ENCODE results near the gene IFNGR2. TPM values are rescaled to one million over a fixed set of nuclear protein-coding genes. Genes with fewer than 3 reads are reported as not detected.
"Not testable (repeated sequence)": the region's sequence is repeated elsewhere in the genome, so short reads cannot be mapped to it uniquely, and the experiment has no call there.

Gene IFNGR2
- total and polyA plus RNA-seq, 7 experiments from 2014 or later = 9.1 to 80.5 (median 33.7) TPM

GRCh38 chr21:33377221-33377920, 25.8 kb upstream of the IFNGR2 start:
- DNase-seq (no peak), ATAC-seq (no peak)
- ChIA-PET POLR2A (interaction anchor here (0.6 to 2.3 kb wide), 8 partner anchors 7 to 188 kb away, joined by 3 to 15 read pairs (median 4); partner anchors contain the start of genes IFNAR1 and IFNGR2), CTCF (interaction anchor here (0.6 to 2.0 kb wide), 7 partner anchors 13 to 606 kb away, joined by 3 to 12 read pairs (median 3); partner anchors contain the start of gene PAXBP1)
- peaks cover 27 to 50% (median 38%) of the 10 kb centered on the region in 7 donors for H3K4me1 Mint-ChIP-seq
- Histone ChIP-seq H3K9me3 (ENCODE audit: control insufficient read depth in 2 of 3, low read length in 3 of 3) (no peaks in the 10 kb centered on the region), H3K36me3 (ENCODE audit: control insufficient read depth in 2 of 3, insufficient read depth in 3 of 3, low read length in 3 of 3) (no peaks in the 10 kb centered on the region), H3K4me1 (ENCODE audit: control insufficient read depth in 2 of 2, insufficient read depth in 2 of 2, low read length in 2 of 2) (peaks cover 17 to 30% of the 10 kb centered on the region in 2 donors), H3K27ac (ENCODE audit: low read depth, low read length) (no peak overlapping the region), H3K4me3 (ENCODE audit: low read length) (no peak overlapping the region), H3K27me3 (ENCODE audit: control insufficient read depth in 2 of 2, insufficient read depth in 2 of 2, low read length in 2 of 2) (peaks cover 0 to 6% of the 10 kb centered on the region in 2 donors)
- H3K4me3 Mint-ChIP-seq = no peak overlapping the region
- peaks cover 0 to 2% (median 0%) of the 10 kb centered on the region in 5 donors for H3K36me3 Mint-ChIP-seq
- H3K27me3 Mint-ChIP-seq = peaks cover 0 to 37% (median 4%) of the 10 kb centered on the region in 5 donors
- peaks cover 0 to 2% (median 0%) of the 10 kb centered on the region in 11 donors for H3K9me3 Mint-ChIP-seq
- H3K27ac Mint-ChIP-seq = peak overlapping the region in 2 of 9 donors; percentile 36
- intact Hi-C loops (cut with micrococcal nuclease) = no loop called here

DNA sequence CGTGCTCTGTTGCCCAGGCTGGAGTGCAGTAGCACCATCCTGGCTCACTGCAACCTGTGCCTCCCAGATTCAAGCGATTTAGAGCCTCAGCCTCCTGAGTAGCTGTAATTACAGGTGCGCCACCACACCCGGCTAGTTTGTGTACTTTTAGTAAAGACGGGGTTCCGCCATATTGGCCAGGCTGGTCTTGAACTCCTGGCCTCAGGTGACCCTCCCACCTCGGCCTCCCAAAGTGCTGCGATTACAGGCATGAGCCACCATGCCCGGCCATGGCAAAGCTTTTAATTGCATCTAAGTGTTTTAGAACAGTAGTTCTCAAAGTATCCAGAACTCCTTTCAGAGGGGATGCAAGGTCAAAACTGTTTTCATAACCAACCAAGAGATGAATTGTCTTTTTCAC, 25.1 kb upstream of the IFNGR2 start:
- CTCF ChIA-PET = interaction anchor here (0.6 to 1.2 kb wide), 4 partner anchors 12 to 607 kb away, joined by 3 to 5 read pairs (median 4); partner anchors contain the start of gene PAXBP1
- H3K9me3 ChIP-seq (ENCODE audit: control insufficient read depth in 2 of 3, low read length in 3 of 3) = no peaks in the 10 kb centered on the region
- no peak for ATAC-seq
- no peak for DNase-seq
- peak overlapping the region in 2 of 9 donors; percentile 34 to 91 for H3K27ac Mint-ChIP-seq
- no peak overlapping the region for H3K4me3 Mint-ChIP-seq
- peaks cover 32 to 57% (median 46%) of the 10 kb centered on the region in 7 donors for H3K4me1 Mint-ChIP-seq
- H3K36me3 ChIP-seq (ENCODE audit: control insufficient read depth in 2 of 3, insufficient read depth in 3 of 3, low read length in 3 of 3) = no peaks in the 10 kb centered on the region
- H3K9me3 Mint-ChIP-seq = peaks cover 0 to 2% (median 0%) of the 10 kb centered on the region in 11 donors
- peaks cover 0 to 2% (median 0%) of the 10 kb centered on the region in 5 donors for H3K36me3 Mint-ChIP-seq
- POLR2A ChIA-PET = interaction anchor here (0.6 to 1.5 kb wide), 5 partner anchors 16 to 53 kb away, joined by 3 to 15 read pairs (median 4); partner anchors contain the start of genes IFNAR1 and IFNGR2
- intact Hi-C loops (cut with micrococcal nuclease) = no loop called here
- H3K27me3 Mint-ChIP-seq = peaks cover 0 to 37% (median 4%) of the 10 kb centered on the region in 5 donors
- H3K4me1 ChIP-seq (ENCODE audit: control insufficient read depth in 2 of 2, insufficient read depth in 2 of 2, low read length in 2 of 2) = peaks cover 23 to 37% of the 10 kb centered on the region in 2 donors
- H3K27ac ChIP-seq (ENCODE audit: low read depth, low read length) = no peak overlapping the region
- H3K4me3 ChIP-seq (ENCODE audit: low read length) = no peak overlapping the region
- peaks cover 0 to 6% of the 10 kb centered on the region in 2 donors for H3K27me3 ChIP-seq (ENCODE audit: control insufficient read depth in 2 of 2, insufficient read depth in 2 of 2, low read length in 2 of 2)

GRCh38 chr21:33379934-33380333, 23.3 kb upstream of the IFNGR2 start:
- H3K36me3 Mint-ChIP-seq; H3K4me3 ChIP-seq (ENCODE audit: low read length); H3K9me3 Mint-ChIP-seq; H3K36me3 ChIP-seq (ENCODE audit: control insufficient read depth in 2 of 3, insufficient read depth in 3 of 3, low read length in 3 of 3); H3K9me3 ChIP-seq (ENCODE audit: control insufficient read depth in 2 of 3, low read length in 3 of 3); H3K27me3 ChIP-seq (ENCODE audit: control insufficient read depth in 2 of 2, insufficient read depth in 2 of 2, low read length in 2 of 2); DNase-seq: not testable (repeated sequence)
- peak overlapping the region; percentile 53 for H3K27ac ChIP-seq (ENCODE audit: low read depth, low read length)
- peak; percentile 32 for ATAC-seq
- peak overlapping the region; percentile 69 to 91 (median 87) for H3K27ac Mint-ChIP-seq
- intact Hi-C loops (cut with micrococcal nuclease) = loop anchor here in 1 of 2 donors (1.0 to 5.0 kb wide), 5 partner anchors 18 to 448 kb away; partner anchors contain the start of genes GART, IFNAR1 and SON
- H3K4me3 Mint-ChIP-seq = peak overlapping the region in 6 of 10 donors; percentile 60 to 98 (median 78)
- CTCF ChIA-PET = interaction anchor here (1.1 to 2.2 kb wide), 5 partner anchors 8 to 183 kb away, joined by 4 to 9 read pairs (median 6); no protein-coding TSS in a partner anchor
- peaks cover 39 to 54% of the 10 kb centered on the region in 2 donors for H3K4me1 ChIP-seq (ENCODE audit: control insufficient read depth in 2 of 2, insufficient read depth in 2 of 2, low read length in 2 of 2)
- H3K27me3 Mint-ChIP-seq = peaks cover 0 to 38% (median 4%) of the 10 kb centered on the region in 5 donors
- H3K4me1 Mint-ChIP-seq = peaks cover 48 to 70% (median 62%) of the 10 kb centered on the region in 7 donors
- POLR2A ChIA-PET = interaction anchor here (1.2 to 2.6 kb wide), 5 partner anchors 18 to 100 kb away, joined by 3 to 31 read pairs (median 7); partner anchors contain the start of genes IFNAR1 and TMEM50B

DNA sequence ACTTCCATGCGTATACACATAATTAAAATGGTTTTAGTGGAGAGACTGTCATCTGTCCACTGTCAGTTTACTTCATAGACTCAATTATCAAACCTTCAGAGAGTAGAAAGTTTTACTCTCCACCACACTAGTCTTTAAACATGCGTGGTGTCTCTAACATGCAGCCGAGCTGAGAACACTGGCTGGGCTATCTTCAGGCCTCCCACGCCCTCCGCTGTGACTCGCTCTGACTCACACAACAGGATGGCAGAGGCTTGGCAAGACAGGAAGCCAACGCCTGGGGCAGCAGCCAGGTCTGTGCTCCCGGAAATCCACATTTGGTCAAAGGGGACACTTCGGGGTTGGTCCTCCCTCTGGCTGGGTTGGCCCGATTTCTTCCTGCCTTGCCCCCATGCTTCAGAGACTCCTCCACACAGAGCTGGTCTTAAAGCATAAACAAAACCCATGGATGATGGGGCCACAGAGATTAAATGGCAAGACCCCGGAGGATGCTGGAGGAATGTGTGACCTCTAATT, 22.7 kb upstream of the IFNGR2 start:
- H3K9me3 Mint-ChIP-seq = no peaks in the 10 kb centered on the region
- peak overlapping the region; percentile 34 to 98 (median 66) for H3K4me3 Mint-ChIP-seq
- Histone ChIP-seq H3K9me3 (ENCODE audit: control insufficient read depth in 2 of 3, low read length in 3 of 3) (no peaks in the 10 kb centered on the region), H3K27me3 (ENCODE audit: control insufficient read depth in 2 of 2, insufficient read depth in 2 of 2, low read length in 2 of 2) (peaks cover 0 to 6% of the 10 kb centered on the region in 2 donors), H3K4me3 (ENCODE audit: low read length) (peak overlapping the region; percentile 0), H3K36me3 (ENCODE audit: control insufficient read depth in 2 of 3, insufficient read depth in 3 of 3, low read length in 3 of 3) (no peaks in the 10 kb centered on the region), H3K4me1 (ENCODE audit: control insufficient read depth in 2 of 2, insufficient read depth in 2 of 2, low read length in 2 of 2) (peaks cover 45 to 60% of the 10 kb centered on the region in 2 donors), H3K27ac (ENCODE audit: low read depth, low read length) (peak overlapping the region; percentile 53)
- peak overlapping the region; percentile 69 to 91 (median 87) for H3K27ac Mint-ChIP-seq
- CTCF ChIA-PET = interaction anchor here (0.6 to 2.2 kb wide), 7 partner anchors 9 to 198 kb away, joined by 4 to 9 read pairs (median 6); no protein-coding TSS in a partner anchor
- peaks cover 48 to 70% (median 63%) of the 10 kb centered on the region in 7 donors for H3K4me1 Mint-ChIP-seq
- peaks cover 0 to 40% (median 0%) of the 10 kb centered on the region in 5 donors for H3K27me3 Mint-ChIP-seq
- H3K36me3 Mint-ChIP-seq = peaks cover 0 to 2% (median 0%) of the 10 kb centered on the region in 5 donors
- DNase-seq (peak; percentile 46 to 81 (median 63)), ATAC-seq (peak; percentile 78)
- intact Hi-C loops (cut with micrococcal nuclease) = loop anchor here in 1 of 2 donors (1.0 to 5.0 kb wide), 5 partner anchors 18 to 448 kb away; partner anchors contain the start of genes GART, IFNAR1 and SON
- POLR2A ChIA-PET = interaction anchor here (0.6 to 2.6 kb wide), 9 partner anchors 9 to 99 kb away, joined by 3 to 31 read pairs (median 3); partner anchors contain the start of genes IFNAR1 and TMEM50B

- Mint-ChIP-seq H3K27ac (peak overlapping the region in 8 of 9 donors; percentile 80 to 91 (median 87)), H3K4me3 (peak overlapping the region in 6 of 10 donors; percentile 72 to 98 (median 82))
- POLR2A ChIA-PET = interaction anchor here (0.7 to 2.6 kb wide), 6 partner anchors 8 to 174 kb away, joined by 3 to 31 read pairs (median 4); no protein-coding TSS in a partner anchor
Observed at GRCh38 chr21:33381381-33381780, 21.8 kb upstream of the IFNGR2 start.

More at GRCh38 chr21:33381381-33381780, 21.8 kb upstream of the IFNGR2 start:
- H3K9me3 ChIP-seq (ENCODE audit: control insufficient read depth in 2 of 3, low read length in 3 of 3); H3K27me3 ChIP-seq (ENCODE audit: control insufficient read depth in 2 of 2, insufficient read depth in 2 of 2, low read length in 2 of 2); H3K4me3 ChIP-seq (ENCODE audit: low read length); H3K9me3 Mint-ChIP-seq; H3K36me3 ChIP-seq (ENCODE audit: control insufficient read depth in 2 of 3, insufficient read depth in 3 of 3, low read length in 3 of 3); H3K36me3 Mint-ChIP-seq; ATAC-seq; DNase-seq: not testable (repeated sequence)
- peaks cover 0 to 43% (median 0%) of the 10 kb centered on the region in 5 donors for H3K27me3 Mint-ChIP-seq
- H3K27ac ChIP-seq (ENCODE audit: low read depth, low read length) = peak overlapping the region; percentile 53
- peaks cover 46 to 61% of the 10 kb centered on the region in 2 donors for H3K4me1 ChIP-seq (ENCODE audit: control insufficient read depth in 2 of 2, insufficient read depth in 2 of 2, low read length in 2 of 2)
- CTCF ChIA-PET = interaction anchor here (1.1 to 2.2 kb wide), 3 partner anchors 53 to 197 kb away, joined by 5 to 6 read pairs (median 5); no protein-coding TSS in a partner anchor
- intact Hi-C loops (cut with micrococcal nuclease) = loop anchor here in 1 of 2 donors (5.0 kb wide), 3 partner anchors 36 to 449 kb away; partner anchors contain the start of genes GART and SON
- peaks cover 51 to 76% (median 64%) of the 10 kb centered on the region in 7 donors for H3K4me1 Mint-ChIP-seq
